OCI-LY7 (cell line): ENCODE results near the gene GABARAPL1. TPM values are rescaled to one million over a fixed set of nuclear protein-coding genes. Genes with fewer than 3 reads are reported as not detected.

ENCODE experiments used
- BruUV-seq: library from RNA; stranded (reverse); fragments of 400-500 nt; replicated peaks from 2 replicates; lab custom pipeline; 2021; lab: Mats Ljungman, UMichigan
- CTCF ChIA-PET: fragments of 300-600 bp; sonication (Branson Sonifier 250); formaldehyde crosslinking; loops from one replicate; lab custom pipeline; 2022; ENCODE audit warnings: antibody characterized with exemption; ENCODE audit not compliant: unreplicated experiment; lab: Charles Lee
- POLR2A ChIA-PET: fragments of 300-600 bp; sonication (Branson Sonifier 250); formaldehyde crosslinking; loops from one replicate; lab custom pipeline; 2022; ENCODE audit warnings: antibody characterized with exemption; lab: Charles Lee
- DNase-seq: peaks from one replicate; pipeline ENCODE4 v3.0.0-alpha.2; 2015; ENCODE audit warnings: low spot score
- H2AFZ ChIP-seq: fragments of 200-600 bp; sonication (generic), shearing (Covaris generic); 2 replicates; pipeline ENCODE4 v1.6.1; 2014; ENCODE audit warnings: mild to moderate bottlenecking, antibody characterized with exemption, low read length, moderate library complexity
- H3K27ac ChIP-seq: fragments of 200-600 bp; sonication (generic); 2 replicates; pipeline ENCODE4 v1.5.1; 2014; ENCODE audit warnings: mixed run types, low read depth, mild to moderate bottlenecking, moderate library complexity, low read length, inconsistent platforms; ENCODE audit not compliant: poor library complexity, severe bottlenecking
- H3K36me3 ChIP-seq: fragments of 200-600 bp; sonication (generic); 2 replicates; pipeline ENCODE4 v1.6.1; 2014; ENCODE audit warnings: mild to moderate bottlenecking, antibody characterized with exemption, low read length, moderate library complexity, mixed read lengths; ENCODE audit not compliant: insufficient read depth
- H3K4me1 ChIP-seq: fragments of 200-600 bp; sonication (generic); 2 replicates; pipeline ENCODE4 v1.5.1; 2014; ENCODE audit warnings: mild to moderate bottlenecking, low read length; ENCODE audit not compliant: insufficient read depth, poor library complexity, severe bottlenecking
- H3K4me2 ChIP-seq: fragments of 200-600 bp; sonication (generic); 2 replicates; pipeline ENCODE4 v1.6.1; 2014; ENCODE audit warnings: mild to moderate bottlenecking, low read length
- H3K4me3 ChIP-seq: fragments of 200-600 bp; sonication (generic); 2 replicates; pipeline ENCODE4 v1.5.1; 2014; ENCODE audit warnings: mild to moderate bottlenecking, low read depth, low read length; ENCODE audit not compliant: poor library complexity, severe bottlenecking
- H3K79me2 ChIP-seq: fragments of 200-600 bp; sonication (generic); 2 replicates; pipeline ENCODE4 v1.6.1; 2016; ENCODE audit warnings: low read depth, mild to moderate bottlenecking, low read length, moderate library complexity, mixed read lengths; ENCODE audit not compliant: insufficient read depth
- H3K9me2 ChIP-seq: fragments of 200-600 bp; sonication (generic); 2 replicates; pipeline ENCODE4 v1.6.1; 2016; ENCODE audit warnings: mild to moderate bottlenecking, low read length, mixed read lengths; ENCODE audit not compliant: insufficient read depth
- H3K9me3 ChIP-seq: fragments of 200-600 bp; sonication (generic); 2 replicates; pipeline ENCODE4 v1.6.1; 2014; ENCODE audit warnings: mild to moderate bottlenecking, mixed run types, low read length, mixed read lengths
- H4K20me1 ChIP-seq: fragments of 200-600 bp; sonication (generic); 2 replicates; pipeline ENCODE4 v1.6.1; 2014; ENCODE audit warnings: mild to moderate bottlenecking, antibody characterized with exemption, low read length, moderate library complexity, mixed read lengths; ENCODE audit not compliant: insufficient read depth
- CTCF ChIP-seq: fragments of 200-600 bp; sonication (generic); conservative IDR thresholded peaks from 2 replicates; pipeline ENCODE4 v1.5.1; 2014; ENCODE audit warnings: mild to moderate bottlenecking, antibody characterized with exemption, low read length, moderate library complexity, mixed read lengths
- EZH2phosphoT487 ChIP-seq: fragments of 200-600 bp; sonication (generic); IDR thresholded peaks from 2 replicates; pipeline ENCODE4 v1.6.1; 2018; ENCODE audit warnings: low read depth, borderline replicate concordance, mild to moderate bottlenecking, mixed run types, antibody characterized with exemption, low read length, moderate library complexity, mixed read lengths
- intact Hi-C: fragments of 100-400 bp; cut with micrococcal nuclease; formaldehyde crosslinking; loops from one replicate; pipeline ENCODE4 v1.10.0; 2022; ENCODE audit not compliant: unreplicated experiment
- total RNA-seq, 2 experiments: library from RNA; depleted of rRNA in 1 of 2; stranded (reverse); fragments of >200 nt in 1 of 2; shearing (Covaris generic) in 1 of 2; gene quantifications; 2 replicates each; pipeline ENCODE4 v1.2.3, GENCODE V29; 2014 to 2022

GABARAPL1 gene
- total RNA-seq, 2 experiments from 2014 or later, result 34.2 to 52.4 TPM

GRCh38 chr12:10218021-10218420 lies 5.3 kb downstream of the GABARAPL1 start:
- peaks cover 17% of the 10 kb centered on the region for H3K4me1 ChIP-seq
- no peaks in the 10 kb centered on the region for H3K9me3 ChIP-seq
- no TSS peak for BruUV-seq
- no peaks in the 10 kb centered on the region for H3K9me2 ChIP-seq
- peaks cover 47% of the 10 kb centered on the region for H3K79me2 ChIP-seq
- no peak overlapping the region for H3K27ac ChIP-seq
- TF ChIP-seq EZH2phosphoT487, result no peak
- TF ChIP-seq CTCF, result no peak
- H4K20me1 ChIP-seq, result no peaks in the 10 kb centered on the region
- no peak overlapping the region for H3K4me2 ChIP-seq
- ChIA-PET POLR2A (no interaction called here), CTCF (no interaction called here)
- peaks cover 83% of the 10 kb centered on the region for H3K36me3 ChIP-seq
- H3K4me3 ChIP-seq, result no peak overlapping the region
- no peak for DNase-seq
- no peak overlapping the region for H2AFZ ChIP-seq
- intact Hi-C loops, result no loop called here

GRCh38 chr12:10220398-10221077 lies 7.9 kb downstream of the GABARAPL1 start:
- H3K9me3 ChIP-seq, result no peaks in the 10 kb centered on the region
- BruUV-seq, result no TSS peak
- H3K27ac ChIP-seq, result no peak overlapping the region
- H3K4me3 ChIP-seq, result no peak overlapping the region
- H3K9me2 ChIP-seq, result no peaks in the 10 kb centered on the region
- intact Hi-C loops, result no loop called here
- H3K4me1 ChIP-seq, result peaks cover 6% of the 10 kb centered on the region
- ChIA-PET POLR2A (interaction anchor here (0.6 kb wide), 1 partner anchor 25 kb away, joined by 3 read pairs; no protein-coding TSS in a partner anchor), CTCF (no interaction called here)
- DNase-seq, result no peak
- no peaks in the 10 kb centered on the region for H4K20me1 ChIP-seq
- no peak overlapping the region for H2AFZ ChIP-seq
- peaks cover 88% of the 10 kb centered on the region for H3K36me3 ChIP-seq
- H3K4me2 ChIP-seq, result no peak overlapping the region
- H3K79me2 ChIP-seq, result peaks cover 22% of the 10 kb centered on the region; the same call in 1 of the 2 replicates
- no peak for TF ChIP-seq CTCF
- TF ChIP-seq EZH2phosphoT487, result no peak

- Histone ChIP-seq H3K36me3 (peaks cover 82% of the 10 kb centered on the region), H3K27ac (no peak overlapping the region), H3K9me2 (no peaks in the 10 kb centered on the region), H3K4me3 (no peak overlapping the region), H3K79me2 (peaks cover 9% of the 10 kb centered on the region; the same call in 1 of the 2 replicates), H3K4me2 (no peak overlapping the region), H3K4me1 (peaks cover 9% of the 10 kb centered on the region), H3K9me3 (no peaks in the 10 kb centered on the region), H4K20me1 (no peaks in the 10 kb centered on the region), H2AFZ (no peak overlapping the region)
- ChIA-PET POLR2A (no interaction called here), CTCF (interaction anchor here (0.6 kb wide), 1 partner anchor 8 kb away, joined by 3 read pairs; no protein-coding TSS in a partner anchor)
- BruUV-seq, result no TSS peak
- TF ChIP-seq CTCF, result no peak
- no peak for TF ChIP-seq EZH2phosphoT487
- intact Hi-C loops, result no loop called here
- no peak for DNase-seq
Observed at GRCh38 chr12:10221846-10222245, 9.2 kb downstream of the GABARAPL1 start.
